ENCODE results near the gene RAPH1.

RAPH1 gene

DNA sequence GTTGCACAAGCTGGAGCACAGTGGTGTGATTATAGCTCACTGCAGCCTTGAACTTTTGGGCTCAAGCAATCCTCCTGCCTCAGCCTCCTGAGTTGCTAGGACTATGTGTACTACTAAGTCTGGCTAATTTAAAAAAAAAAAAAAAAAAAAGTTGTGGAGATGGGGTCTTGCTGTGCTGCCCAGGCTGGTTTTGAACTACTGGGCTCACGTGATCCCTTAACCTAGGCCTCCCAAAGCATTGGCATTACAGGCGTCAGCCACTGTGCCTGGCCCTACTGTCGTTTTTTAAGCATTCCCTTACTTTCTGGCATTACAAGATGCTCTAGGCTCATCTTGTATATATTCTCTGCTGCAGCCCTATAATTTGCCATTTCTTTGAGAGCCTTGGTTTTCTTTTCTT is 88.3 kb downstream of the RAPH1 start:
- no peak overlapping the region for H3K4me3 ChIP-seq (ENCODE audit: low read length)
- DNase-seq (ENCODE audit: low read depth) = no peak
- TF ChIP-seq, protein P1, sequence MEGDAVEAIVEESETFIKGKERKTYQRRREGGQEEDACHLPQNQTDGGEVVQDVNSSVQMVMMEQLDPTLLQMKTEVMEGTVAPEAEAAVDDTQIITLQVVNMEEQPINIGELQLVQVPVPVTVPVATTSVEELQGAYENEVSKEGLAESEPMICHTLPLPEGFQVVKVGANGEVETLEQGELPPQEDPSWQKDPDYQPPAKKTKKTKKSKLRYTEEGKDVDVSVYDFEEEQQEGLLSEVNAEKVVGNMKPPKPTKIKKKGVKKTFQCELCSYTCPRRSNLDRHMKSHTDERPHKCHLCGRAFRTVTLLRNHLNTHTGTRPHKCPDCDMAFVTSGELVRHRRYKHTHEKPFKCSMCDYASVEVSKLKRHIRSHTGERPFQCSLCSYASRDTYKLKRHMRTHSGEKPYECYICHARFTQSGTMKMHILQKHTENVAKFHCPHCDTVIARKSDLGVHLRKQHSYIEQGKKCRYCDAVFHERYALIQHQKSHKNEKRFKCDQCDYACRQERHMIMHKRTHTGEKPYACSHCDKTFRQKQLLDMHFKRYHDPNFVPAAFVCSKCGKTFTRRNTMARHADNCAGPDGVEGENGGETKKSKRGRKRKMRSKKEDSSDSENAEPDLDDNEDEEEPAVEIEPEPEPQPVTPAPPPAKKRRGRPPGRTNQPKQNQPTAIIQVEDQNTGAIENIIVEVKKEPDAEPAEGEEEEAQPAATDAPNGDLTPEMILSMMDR (conservative IDR thresholded peaks at IDR 0.05; ENCODE audit: low read depth, low read length) = no peak

DNA sequence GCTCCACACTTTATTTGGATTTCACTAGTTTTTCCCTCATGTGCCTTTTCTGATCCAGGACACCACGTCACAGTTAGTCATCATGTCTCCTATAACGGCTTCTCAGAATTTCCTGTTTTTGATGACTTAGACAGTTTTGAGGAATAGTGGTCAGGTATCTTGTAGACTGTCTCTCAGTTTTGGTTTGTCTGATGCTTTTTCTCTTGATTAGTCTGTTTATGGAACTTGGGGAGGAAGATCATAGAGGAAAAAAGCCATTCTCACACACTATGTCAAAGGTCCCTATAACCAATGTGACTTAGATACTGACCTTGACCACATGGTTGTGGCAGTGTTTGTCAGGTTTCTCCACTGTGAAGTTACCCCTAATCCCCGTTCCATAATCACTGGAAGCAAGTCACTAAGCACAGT is 89.0 kb downstream of the RAPH1 start:
- no peak overlapping the region for H3K4me3 ChIP-seq (ENCODE audit: low read length)
- no peak for DNase-seq (ENCODE audit: low read depth)
- TF ChIP-seq, protein P1 (conservative IDR thresholded peaks at IDR 0.05; ENCODE audit: low read depth, low read length) = no peak

DNA sequence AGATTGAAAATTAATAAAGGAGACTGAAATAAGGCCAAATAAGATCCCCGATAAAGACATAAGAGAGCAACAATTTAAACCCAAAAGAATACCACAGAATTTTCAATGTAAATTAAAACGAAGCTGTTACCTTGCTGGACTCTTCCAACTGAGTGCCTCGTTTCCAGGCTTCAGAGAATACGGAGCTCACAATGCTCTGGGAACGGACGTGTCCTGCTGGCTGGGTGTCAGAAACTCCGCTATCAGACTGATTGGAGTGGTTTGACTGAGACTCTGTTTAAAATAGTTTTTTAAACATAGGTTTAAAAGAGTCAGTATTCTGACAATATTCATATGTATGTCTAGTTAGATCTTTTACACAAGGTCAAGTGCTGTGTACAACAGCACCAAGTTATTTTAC is 90.4 kb downstream of the RAPH1 start:
- TF ChIP-seq, protein P1 (conservative IDR thresholded peaks at IDR 0.05; ENCODE audit: low read depth, low read length) = no peak
- DNase-seq (ENCODE audit: low read depth) = no peak
- H3K4me3 ChIP-seq (ENCODE audit: low read length) = no peak overlapping the region

DNA sequence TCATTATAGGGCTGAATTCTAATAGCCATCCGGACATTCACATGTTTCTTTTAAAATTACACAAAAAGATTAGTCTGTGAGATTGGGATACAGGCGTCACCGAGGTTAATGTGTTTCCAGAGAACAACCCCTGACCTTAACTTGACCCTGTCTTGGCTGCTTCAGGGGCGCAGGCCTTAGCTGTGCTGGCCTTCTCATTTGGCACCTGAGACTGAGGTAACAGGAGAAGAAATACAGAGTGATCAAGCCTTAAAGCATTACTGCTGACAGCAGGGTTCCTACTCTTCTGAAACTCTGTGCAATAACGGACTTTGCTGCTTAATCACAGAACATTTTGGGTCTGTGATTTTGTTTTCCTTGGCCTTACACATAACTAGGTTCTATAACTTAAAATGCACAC is 92.6 kb downstream of the RAPH1 start:
- H3K4me3 ChIP-seq (ENCODE audit: low read length) = no peak overlapping the region
- DNase-seq (ENCODE audit: low read depth) = no peak
- TF ChIP-seq, protein P1 (conservative IDR thresholded peaks at IDR 0.05; ENCODE audit: low read depth, low read length) = no peak

DNA sequence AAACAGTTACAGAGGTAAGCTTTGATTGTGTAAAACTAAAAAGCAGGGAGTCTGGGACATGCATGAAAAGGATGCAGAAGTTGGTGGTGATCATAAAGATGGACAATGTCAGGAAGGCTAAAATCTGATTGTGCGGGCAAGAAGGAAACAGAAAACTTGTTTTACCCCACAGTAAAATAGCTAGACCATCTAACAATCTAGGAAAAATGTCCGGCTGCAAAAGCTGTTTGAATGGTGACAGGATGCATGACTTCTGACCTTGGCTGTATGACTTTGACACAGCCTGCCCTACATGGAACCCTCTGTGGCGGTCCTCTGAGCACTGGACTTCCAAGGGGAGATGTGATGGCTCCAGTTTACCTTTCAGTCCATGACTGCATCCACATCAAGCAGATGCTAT is 93.6 kb downstream of the RAPH1 start:
- TF ChIP-seq, protein P1 (conservative IDR thresholded peaks at IDR 0.05; ENCODE audit: low read depth, low read length) = no peak
- no peak for DNase-seq (ENCODE audit: low read depth)
- no peak overlapping the region for H3K4me3 ChIP-seq (ENCODE audit: low read length)

DNA sequence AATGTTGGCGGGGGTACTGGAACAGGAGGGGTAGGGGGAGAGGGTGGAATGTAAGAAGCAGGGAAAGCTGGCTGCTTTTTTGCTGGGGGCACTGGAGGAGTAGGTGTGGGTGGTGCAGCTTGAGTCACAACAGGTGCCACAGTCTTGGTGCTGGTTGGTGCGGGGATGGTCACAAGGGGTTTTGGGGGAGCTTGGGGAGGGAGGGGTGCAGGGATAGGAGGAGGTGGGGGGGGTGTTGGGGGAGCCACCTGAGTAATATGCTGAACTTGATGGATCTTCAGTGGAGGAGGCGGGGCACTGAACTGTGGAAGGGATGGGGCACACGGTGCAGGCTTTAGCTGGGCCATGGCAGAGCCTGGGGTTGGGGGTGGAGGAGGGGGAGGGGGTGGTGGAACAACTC is 94.4 kb downstream of the RAPH1 start:
- TF ChIP-seq, protein P1 (conservative IDR thresholded peaks at IDR 0.05; ENCODE audit: low read depth, low read length) = no peak
- DNase-seq (ENCODE audit: low read depth) = no peak
- H3K4me3 ChIP-seq (ENCODE audit: low read length) = no peak overlapping the region

DNA sequence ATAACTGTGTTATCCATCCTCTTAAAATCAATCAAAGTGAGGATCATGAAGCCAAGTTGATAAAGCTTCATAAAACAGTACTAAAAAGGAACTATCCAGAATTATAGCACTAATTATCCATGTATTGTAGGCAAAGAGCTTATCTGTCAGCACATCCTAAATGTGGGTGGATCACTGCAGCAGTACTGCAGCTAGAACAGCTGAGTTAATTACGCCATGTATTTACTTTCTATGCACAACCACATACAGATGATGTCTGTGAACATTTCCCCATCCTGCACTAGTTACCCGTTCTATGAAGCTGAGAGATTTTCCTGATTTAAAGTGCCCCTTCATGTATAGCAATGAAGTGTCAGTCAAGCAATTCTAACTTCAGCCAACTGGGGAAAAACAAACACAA is 96.6 kb downstream of the RAPH1 start:
- no peak for DNase-seq (ENCODE audit: low read depth)
- no peak overlapping the region for H3K4me3 ChIP-seq (ENCODE audit: low read length)
- TF ChIP-seq, protein P1 (conservative IDR thresholded peaks at IDR 0.05; ENCODE audit: low read depth, low read length) = no peak
